ENCODE measurements around the gene TUBA4B.
A peak's percentile ranks its signal among the peaks of the same experiment; 100 is the strongest.
"Not testable (repeated sequence)": the region's sequence is repeated elsewhere in the genome, so short reads cannot be mapped to it uniquely, and the experiment has no call there.

TUBA4B gene

GRCh38 chr2:219248845-219249202 is 4.2 kb upstream of the TUBA4B start:
- DNase-seq: no peak

DNA sequence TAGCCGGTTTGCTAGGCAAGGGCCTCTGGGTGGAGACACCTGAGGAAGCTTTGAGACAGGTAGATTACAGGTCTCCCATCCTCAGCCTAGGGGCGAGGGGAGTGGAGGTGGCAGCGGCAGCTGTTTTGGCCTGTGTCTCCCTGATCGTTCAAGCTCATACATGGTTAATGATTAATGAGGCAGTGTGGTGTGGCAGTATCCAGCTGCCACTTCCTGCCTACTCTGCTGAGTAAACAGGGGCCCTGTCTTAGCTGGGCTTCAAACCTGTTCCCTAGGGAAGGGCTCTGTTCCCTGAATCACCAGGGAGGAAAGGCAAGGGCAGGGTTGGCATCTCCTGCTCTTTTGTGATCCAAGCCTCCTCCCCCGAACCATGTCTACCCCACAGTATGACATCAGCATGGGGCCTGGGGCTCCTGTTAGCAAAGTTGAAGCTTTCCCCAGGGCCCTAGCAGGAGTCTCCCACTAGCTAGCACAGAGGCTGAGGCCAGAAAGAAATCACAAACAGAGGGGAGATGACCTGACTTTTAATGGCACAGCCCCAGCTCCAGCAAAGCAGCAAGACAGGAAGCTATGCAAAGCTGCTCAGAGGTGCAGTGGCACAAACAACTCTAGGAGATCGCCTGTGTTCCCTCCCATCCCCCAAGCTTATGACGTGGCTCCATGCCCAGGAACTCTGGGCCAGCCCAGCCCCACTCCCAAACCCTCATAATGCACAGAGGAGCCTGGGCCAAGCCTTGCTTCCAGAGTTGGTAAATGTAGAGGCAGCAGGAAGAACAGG is 3.7 kb upstream of the TUBA4B start:
- DNase-seq: peak in 1 of 3 donors; percentile 45

- DNase-seq: no peak
Observed at GRCh38 chr2:219250049-219250781, 2.8 kb upstream of the TUBA4B start.

DNA sequence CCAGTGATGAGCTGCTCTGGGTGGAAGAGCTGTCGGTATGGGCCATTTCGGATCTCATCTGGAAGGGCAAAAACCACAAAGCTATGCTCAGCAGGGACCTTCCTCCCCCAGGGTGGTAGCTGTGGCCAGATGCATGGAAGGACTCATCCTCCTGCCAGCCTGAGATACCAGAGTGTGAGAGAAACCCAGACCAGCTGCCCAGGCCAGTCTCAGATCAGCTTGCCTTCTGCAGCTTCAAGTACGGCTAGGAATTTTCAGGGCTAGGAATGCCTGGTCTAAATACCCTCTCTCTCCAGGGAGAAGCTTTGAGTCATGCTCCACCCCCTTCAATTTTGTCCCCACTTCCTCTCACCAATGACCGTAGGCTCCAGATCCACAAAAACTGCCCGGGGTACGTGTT is 1.4 kb upstream of the TUBA4B start:
- peak; percentile 29 to 37 (median 32) for DNase-seq

- DNase-seq: no peak
Observed at GRCh38 chr2:219252084-219252483, 959 bp upstream of the TUBA4B start.

GRCh38 chr2:219252570-219252899 is 508 bp upstream of the TUBA4B start:
- no peak for DNase-seq

GRCh38 chr2:219253753-219254589 is 928 bp downstream of the TUBA4B start, which contains the start of gene TUBA4A:
TUBA4A (minus strand) TSS chr2:219253918; CDS start chr2:219253858, 60 bp downstream.
- DNase-seq: peak; percentile 87 to 96 (median 92)

GRCh38 chr2:219254590-219255201 is 1.7 kb downstream of the TUBA4B start:
- peak; percentile 67 to 82 (median 77) for DNase-seq

DNA sequence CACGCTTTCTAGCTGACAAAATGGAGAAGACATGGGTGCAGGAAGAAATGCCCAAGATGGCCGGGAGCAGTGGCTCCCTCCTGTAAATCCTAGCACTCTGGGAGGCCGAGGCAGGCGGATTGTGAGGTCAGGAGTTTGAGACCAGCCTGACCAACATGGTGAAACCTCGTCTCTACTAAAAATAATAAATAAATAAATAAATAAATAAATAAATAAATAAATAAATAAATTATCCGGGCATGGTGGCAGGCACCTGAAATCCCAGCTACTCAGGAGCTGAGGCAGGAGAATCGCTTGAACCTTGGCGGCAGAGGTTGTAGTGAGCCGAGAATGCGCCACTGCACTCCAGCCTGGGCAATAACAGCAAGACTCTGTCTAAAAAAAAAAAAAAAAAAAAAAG is 5.9 kb downstream of the TUBA4B start:
- not testable (repeated sequence) for DNase-seq

GRCh38 chr2:219261024-219261855 is 8.2 kb downstream of the TUBA4B start:
- DNase-seq: no peak

DNA sequence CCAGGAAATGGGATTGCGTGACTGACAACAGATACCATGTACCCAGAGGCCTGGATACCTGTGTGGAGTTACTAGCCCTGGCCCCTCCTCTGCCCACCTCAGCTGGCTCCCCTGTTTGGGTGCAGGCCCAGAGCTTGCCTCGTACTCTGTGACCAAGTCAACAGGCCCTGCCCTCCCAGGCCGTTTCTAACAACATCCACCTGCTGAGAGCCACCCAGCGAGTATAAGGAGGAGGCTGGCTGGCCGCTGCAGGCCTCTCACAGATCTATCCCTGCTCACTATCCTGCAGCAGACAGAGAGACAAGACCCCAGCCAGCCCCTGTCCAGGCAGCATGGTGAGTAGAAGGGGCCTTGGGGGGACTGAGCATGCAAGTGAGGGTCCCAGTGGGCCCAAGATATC is 13.2 kb downstream of the TUBA4B start:
- DNase-seq: no peak

DNA sequence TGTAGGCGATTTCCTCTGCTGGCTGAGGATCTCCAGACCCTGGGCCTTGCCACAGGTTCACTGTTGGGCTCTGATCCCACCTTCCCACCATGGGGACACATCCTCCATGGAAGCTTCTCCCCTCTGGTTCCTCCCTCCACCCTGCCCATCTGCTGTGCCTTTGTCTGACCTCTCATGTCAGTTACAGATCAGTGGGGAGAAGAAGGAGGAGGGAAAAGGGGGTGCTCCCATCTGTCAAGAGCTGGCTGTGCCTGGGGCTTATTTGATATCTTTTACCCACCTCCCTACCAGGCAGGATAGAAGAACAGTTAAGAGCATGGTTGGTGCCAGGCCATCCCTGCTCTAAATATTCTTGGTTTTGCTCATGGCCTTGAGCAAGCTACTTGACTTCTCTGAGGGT is 13.8 kb downstream of the TUBA4B start:
- no peak for DNase-seq

- DNase-seq: no peak
Observed at GRCh38 chr2:219268294-219268693, 15.3 kb downstream of the TUBA4B start.

DNA sequence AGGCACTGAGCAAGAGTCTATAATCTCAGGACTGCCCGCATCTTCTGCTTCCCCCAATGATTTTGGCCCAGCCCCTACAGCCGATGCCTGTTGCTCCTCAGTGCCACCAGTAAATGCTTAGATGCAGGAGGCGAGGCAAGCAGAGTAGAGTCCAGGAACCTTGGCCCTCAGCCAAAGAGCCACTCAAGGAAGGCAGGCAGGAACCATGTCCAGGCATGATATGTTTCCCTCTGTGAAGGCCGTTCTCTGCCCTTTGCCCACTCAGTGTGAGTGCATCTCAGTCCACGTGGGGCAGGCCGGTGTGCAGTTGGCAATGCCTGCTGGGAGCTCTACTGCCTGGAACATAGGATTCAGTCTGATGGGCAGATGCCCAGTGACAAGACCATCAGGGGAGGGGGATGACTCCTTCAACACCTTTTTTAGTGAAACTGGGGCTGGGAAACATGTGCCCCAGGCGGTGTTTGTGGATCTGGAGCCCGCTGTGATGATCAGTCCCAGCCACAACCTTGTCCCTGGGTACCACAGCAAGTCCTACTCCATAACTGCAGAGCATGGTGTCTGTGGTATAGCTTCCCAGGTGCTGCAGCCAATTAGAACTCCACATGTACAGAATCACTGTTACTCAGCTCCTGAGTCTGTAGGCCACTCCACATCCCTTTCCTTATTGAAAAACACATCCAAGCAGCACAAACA is 16.5 kb downstream of the TUBA4B start:
- DNase-seq: no peak

- no peak for DNase-seq
Observed at GRCh38 chr2:219270055-219270372, 17.0 kb downstream of the TUBA4B start.

- no peak for DNase-seq
Observed at GRCh38 chr2:219271021-219271420, 18.0 kb downstream of the TUBA4B start.

- DNase-seq: peak in 2 of 3 donors; percentile 32 to 44
Observed at GRCh38 chr2:219272356-219272755, 19.3 kb downstream of the TUBA4B start.

GRCh38 chr2:219272995-219273394 is 20.0 kb downstream of the TUBA4B start:
- peak; percentile 28 to 46 (median 46) for DNase-seq

GRCh38 chr2:219273937-219274336 is 20.9 kb downstream of the TUBA4B start:
- DNase-seq: no peak

- no peak for DNase-seq
Observed at GRCh38 chr2:219274361-219274921, 21.4 kb downstream of the TUBA4B start.

Data from suppressor macrophage treated with lipopolysaccharide for 1 hour (primary cell).